ENCODE measurements around the gene GPAM.

The GPAM gene

DNA sequence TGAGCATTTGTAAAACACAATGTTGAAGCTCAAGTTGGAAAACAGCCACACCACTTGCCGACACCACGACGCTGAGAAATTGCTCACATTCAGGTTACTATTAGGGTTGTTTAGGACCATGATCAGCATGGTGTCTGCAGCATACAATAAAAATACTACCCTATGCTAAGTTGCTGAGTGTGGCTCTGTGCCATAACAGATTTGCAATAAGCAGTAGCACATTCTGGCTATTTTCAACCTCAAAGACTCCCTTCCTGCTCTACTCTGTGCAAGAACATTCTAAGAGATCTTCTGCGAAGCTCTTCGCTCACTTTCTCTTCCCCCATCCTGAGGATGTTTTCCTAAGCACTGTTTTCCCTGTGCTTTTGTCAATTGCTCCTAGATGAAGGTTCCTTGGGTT is 38.3 kb downstream of the GPAM start:
- POLR2A ChIA-PET: no interaction called here
- CTCF ChIA-PET: no interaction called here
- no peak for DNase-seq (ENCODE audit: extremely low spot score)
- TF ChIP-seq L3MBTL2 (conservative IDR thresholded peaks at IDR 0.05) (no peak), TARDBP (IDR thresholded peaks at IDR 0.05) (no peak)

- CTCF ChIA-PET: no interaction called here
Measured at GRCh38 chr10:112143420-112143819, 40.1 kb downstream of the GPAM start.

GRCh38 chr10:112141292-112141691 is 42.3 kb downstream of the GPAM start:
- no peak for TF ChIP-seq PKNOX1 (IDR thresholded peaks at IDR 0.05)
- TF ChIP-seq ZNF384 (IDR thresholded peaks at IDR 0.05): no peak
- no peak for TF ChIP-seq FOXA1 (IDR thresholded peaks at IDR 0.05)
- no peak for TF ChIP-seq SP1 (IDR thresholded peaks at IDR 0.05)
- no peak for TF ChIP-seq ELF4 (IDR thresholded peaks at IDR 0.05)
- TF ChIP-seq CTBP1 (IDR thresholded peaks at IDR 0.05; ENCODE audit: borderline replicate concordance): no peak
- no peak for TF ChIP-seq HDGF (IDR thresholded peaks at IDR 0.05; ENCODE audit: borderline replicate concordance)
- TF ChIP-seq FOXK2 (IDR thresholded peaks at IDR 0.05): no peak
- TF ChIP-seq BHLHE40 (IDR thresholded peaks at IDR 0.05; ENCODE audit: borderline replicate concordance): no peak
- TF ChIP-seq L3MBTL2 (conservative IDR thresholded peaks at IDR 0.05): no peak
- TF ChIP-seq NFRKB (IDR thresholded peaks at IDR 0.05): no peak
- no peak for TF ChIP-seq ARNT (IDR thresholded peaks at IDR 0.05)
- TF ChIP-seq TARDBP (IDR thresholded peaks at IDR 0.05): no peak
- no peak for TF ChIP-seq LEF1 (IDR thresholded peaks at IDR 0.05; ENCODE audit: borderline replicate concordance)
- no peak for TF ChIP-seq SUZ12 (IDR thresholded peaks at IDR 0.05)
- TF ChIP-seq FOXM1 (IDR thresholded peaks at IDR 0.05; ENCODE audit: borderline replicate concordance): no peak
- ChIA-PET CTCF (interaction anchor here (1.0 kb wide), 1 partner anchor 30 kb away, joined by 3 read pairs; no protein-coding TSS in a partner anchor), POLR2A (no interaction called here)
- DNase-seq (ENCODE audit: extremely low spot score): no peak

More at GRCh38 chr10:112143420-112143819, 40.1 kb downstream of the GPAM start:
- TF ChIP-seq L3MBTL2 (conservative IDR thresholded peaks at IDR 0.05) (no peak), NFRKB (IDR thresholded peaks at IDR 0.05) (no peak), CTBP1 (IDR thresholded peaks at IDR 0.05; ENCODE audit: borderline replicate concordance) (no peak), FOXA1 (IDR thresholded peaks at IDR 0.05) (no peak), FOXK2 (IDR thresholded peaks at IDR 0.05) (no peak), FOXM1 (IDR thresholded peaks at IDR 0.05; ENCODE audit: borderline replicate concordance) (no peak), SP1 (IDR thresholded peaks at IDR 0.05) (no peak), HDGF (IDR thresholded peaks at IDR 0.05; ENCODE audit: borderline replicate concordance) (no peak), PKNOX1 (IDR thresholded peaks at IDR 0.05) (no peak), ZNF384 (IDR thresholded peaks at IDR 0.05) (no peak), ARNT (IDR thresholded peaks at IDR 0.05) (no peak), SUZ12 (IDR thresholded peaks at IDR 0.05) (no peak), ELF4 (IDR thresholded peaks at IDR 0.05) (no peak)
- no peak for DNase-seq (ENCODE audit: extremely low spot score)
- POLR2A ChIA-PET: no interaction called here

DNA sequence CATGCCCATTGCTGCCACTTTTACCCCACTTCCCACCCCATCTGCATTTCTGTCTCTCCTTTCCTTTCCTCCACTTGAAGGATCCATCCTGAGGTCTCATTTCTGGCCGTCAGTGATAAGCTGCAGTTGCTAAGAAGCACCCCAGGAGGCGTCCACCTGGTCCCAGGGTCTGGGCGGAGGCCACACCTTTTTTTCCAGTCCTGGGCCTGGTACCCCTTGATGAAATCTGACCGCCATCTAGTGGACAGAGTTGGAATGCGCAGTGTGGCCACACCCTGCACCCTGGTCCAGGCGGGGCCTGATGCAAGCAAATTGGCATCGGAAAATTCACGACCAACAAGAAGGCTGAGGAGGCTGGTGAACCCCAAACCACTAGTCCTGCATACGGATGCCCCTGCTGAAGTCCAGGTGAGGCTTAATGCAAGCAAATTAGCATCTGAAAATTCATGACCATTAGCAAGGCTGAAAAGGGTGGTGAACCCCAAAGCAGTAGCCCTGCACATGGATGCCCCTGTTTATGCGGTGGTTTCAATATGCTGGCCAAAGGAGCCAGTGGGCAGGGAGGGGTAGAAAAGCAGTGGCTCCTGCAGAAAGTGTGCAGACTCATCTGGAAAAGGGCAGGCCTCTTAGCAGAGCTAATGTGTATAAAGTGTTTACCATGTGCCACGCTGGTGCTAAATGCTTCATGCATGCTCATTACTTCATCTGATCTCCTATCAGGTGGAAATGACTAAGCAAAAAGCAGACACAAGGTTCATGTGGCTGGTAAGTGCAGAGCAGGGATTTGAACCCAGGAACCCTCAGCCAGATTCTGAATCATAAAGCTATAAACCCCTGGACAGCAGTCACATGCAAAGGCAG is 43.2 kb downstream of the GPAM start:
- TF ChIP-seq L3MBTL2 (conservative IDR thresholded peaks at IDR 0.05) (no peak), ARNT (IDR thresholded peaks at IDR 0.05) (no peak), FOXK2 (IDR thresholded peaks at IDR 0.05) (no peak), HDGF (IDR thresholded peaks at IDR 0.05; ENCODE audit: borderline replicate concordance) (no peak), SP1 (IDR thresholded peaks at IDR 0.05) (no peak), ELF4 (IDR thresholded peaks at IDR 0.05) (no peak), PKNOX1 (IDR thresholded peaks at IDR 0.05) (no peak), BHLHE40 (IDR thresholded peaks at IDR 0.05; ENCODE audit: borderline replicate concordance) (no peak), FOXM1 (IDR thresholded peaks at IDR 0.05; ENCODE audit: borderline replicate concordance) (no peak), NFRKB (IDR thresholded peaks at IDR 0.05) (no peak), TARDBP (IDR thresholded peaks at IDR 0.05) (no peak), LEF1 (IDR thresholded peaks at IDR 0.05; ENCODE audit: borderline replicate concordance) (no peak), FOXA1 (IDR thresholded peaks at IDR 0.05) (no peak), CTBP1 (IDR thresholded peaks at IDR 0.05; ENCODE audit: borderline replicate concordance) (no peak), ZNF384 (IDR thresholded peaks at IDR 0.05) (no peak), SUZ12 (IDR thresholded peaks at IDR 0.05) (no peak)
- ChIA-PET CTCF (interaction anchor here (0.6 to 1.0 kb wide), 2 partner anchors 31 to 1065 kb away, joined by 3 read pairs; no protein-coding TSS in a partner anchor), POLR2A (no interaction called here)
- peak; percentile 90 for DNase-seq (ENCODE audit: extremely low spot score)

- POLR2A ChIA-PET: no interaction called here
- CTCF ChIA-PET: interaction anchor here (1.0 kb wide), 1 partner anchor 17 kb away, joined by 3 read pairs; no protein-coding TSS in a partner anchor
- TF ChIP-seq HDGF (IDR thresholded peaks at IDR 0.05; ENCODE audit: borderline replicate concordance): no peak
- TF ChIP-seq SP1 (IDR thresholded peaks at IDR 0.05): no peak
- TF ChIP-seq LEF1 (IDR thresholded peaks at IDR 0.05; ENCODE audit: borderline replicate concordance): no peak
- TF ChIP-seq ELF4 (IDR thresholded peaks at IDR 0.05): no peak
- no peak for TF ChIP-seq FOXM1 (IDR thresholded peaks at IDR 0.05; ENCODE audit: borderline replicate concordance)
- TF ChIP-seq L3MBTL2 (conservative IDR thresholded peaks at IDR 0.05): no peak
- no peak for TF ChIP-seq PKNOX1 (IDR thresholded peaks at IDR 0.05)
- no peak for TF ChIP-seq ARNT (IDR thresholded peaks at IDR 0.05)
- TF ChIP-seq FOXA1 (IDR thresholded peaks at IDR 0.05): no peak
- TF ChIP-seq CTBP1 (IDR thresholded peaks at IDR 0.05; ENCODE audit: borderline replicate concordance): no peak
- no peak for TF ChIP-seq FOXK2 (IDR thresholded peaks at IDR 0.05)
- no peak for TF ChIP-seq BHLHE40 (IDR thresholded peaks at IDR 0.05; ENCODE audit: borderline replicate concordance)
- TF ChIP-seq NFRKB (IDR thresholded peaks at IDR 0.05): no peak
- TF ChIP-seq SUZ12 (IDR thresholded peaks at IDR 0.05): no peak
- no peak for DNase-seq (ENCODE audit: extremely low spot score)
Measured at GRCh38 chr10:112139176-112139575, 44.4 kb downstream of the GPAM start.

Measured in HEK293T (cell line).